ENCODE measurements around the gene DGCR8. TPM values are rescaled to one million over a fixed set of nuclear protein-coding genes. Genes with fewer than 3 reads are reported as not detected.

The DGCR8 gene
- total RNA-seq, 4 donors from 2014 or later: 9.8 to 27.9 (median 14.7) TPM

- no peak for TF ChIP-seq CTCF (IDR thresholded peaks at IDR 0.05; ENCODE audit: low read depth)
Observed at GRCh38 chr22:20057596-20058268, 22.3 kb upstream of the DGCR8 start.

GRCh38 chr22:20058989-20059770 is 20.9 kb upstream of the DGCR8 start:
- no peak for TF ChIP-seq CTCF (IDR thresholded peaks at IDR 0.05; ENCODE audit: low read depth)

- TF ChIP-seq CTCF (IDR thresholded peaks at IDR 0.05; ENCODE audit: low read depth): no peak
Observed at GRCh38 chr22:20060700-20061480, 19.2 kb upstream of the DGCR8 start.

DNA sequence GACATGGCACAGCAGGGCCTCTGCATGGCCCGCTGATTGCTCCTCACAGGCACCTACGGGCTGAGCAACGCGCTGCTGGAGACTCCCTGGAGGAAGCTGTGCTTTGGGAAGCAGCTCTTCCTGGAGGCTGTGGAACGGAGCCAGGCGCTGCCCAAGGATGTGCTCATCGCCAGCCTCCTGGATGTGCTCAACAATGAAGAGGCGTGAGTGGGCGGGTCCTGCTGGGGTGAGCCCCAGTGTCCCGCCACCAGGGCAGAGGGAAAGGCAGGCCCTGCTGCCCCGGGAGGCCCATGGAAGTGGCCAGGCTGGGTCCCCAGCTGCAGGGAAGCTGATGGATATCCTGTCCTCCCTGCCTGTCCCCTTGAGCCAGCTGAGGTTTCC is 18.6 kb upstream of the DGCR8 start:
- TF ChIP-seq CTCF (IDR thresholded peaks at IDR 0.05; ENCODE audit: low read depth): no peak

GRCh38 chr22:20062043-20062765 is 17.8 kb upstream of the DGCR8 start:
- no peak for TF ChIP-seq CTCF (IDR thresholded peaks at IDR 0.05; ENCODE audit: low read depth)

- no peak for TF ChIP-seq CTCF (IDR thresholded peaks at IDR 0.05; ENCODE audit: low read depth)
Observed at GRCh38 chr22:20062766-20063083, 17.3 kb upstream of the DGCR8 start.

Measured in subcutaneous adipose tissue (tissue), 4 donors.